H1 (cell line): ENCODE measurements around the gene NRIP3. TPM values are rescaled to one million over a fixed set of nuclear protein-coding genes. Genes with fewer than 3 reads are reported as not detected.

Source experiments
- CTCF ChIA-PET: fragments of 300-600 bp; sonication (Branson Sonifier 250); formaldehyde crosslinking; loops from one replicate; lab custom pipeline; 2021; ENCODE audit not compliant: partially characterized antibody; lab: Charles Lee
- POLR2A ChIA-PET: fragments of 300-600 bp; sonication (Branson Sonifier 250); formaldehyde crosslinking; loops from one replicate; lab custom pipeline; 2021; ENCODE audit warnings: inconsistent platforms; ENCODE audit not compliant: partially characterized antibody; lab: Charles Lee
- DNase-seq, 2 experiments: peaks; one replicate each; pipeline versions ENCODE4 v3.0.0 to v3.0.0-alpha.2; 2010 to 2022; ENCODE audit warnings: low spot score in 2 of 2, low read depth in 1 of 2, mixed read lengths in 1 of 2
- FAIRE-seq: peaks from 2 replicates; lab custom pipeline; 2011; peaks lifted over from hg19 to GRCh38; lab: Jason Lieb, UNC
- H2AFZ ChIP-seq: 2 replicates; pipeline ENCODE4 v1.8.1; 2012; ENCODE audit warnings: low read length, inconsistent platforms
- H2AK5ac ChIP-seq: 2 replicates; pipeline ENCODE4 v1.6.1; 2013; ENCODE audit warnings: low read depth, low read length
- H2BK120ac ChIP-seq: replicated peaks from 2 replicates; pipeline ENCODE3; 2013; ENCODE audit warnings: low read depth, low read length, inconsistent platforms
- H2BK12ac ChIP-seq: 2 replicates; pipeline ENCODE4 v1.6.1; 2013; ENCODE audit warnings: low read depth, low read length
- H2BK15ac ChIP-seq: 2 replicates; pipeline ENCODE4 v1.6.1; 2013; ENCODE audit warnings: low read length
- H2BK20ac ChIP-seq: 2 replicates; pipeline ENCODE4 v1.6.1; 2013; ENCODE audit warnings: low read length
- H2BK5ac ChIP-seq: 2 replicates; pipeline ENCODE4 v1.6.1; 2013; ENCODE audit warnings: low read depth, low read length
- H3K14ac ChIP-seq: 2 replicates; pipeline ENCODE4 v1.6.1; 2013; ENCODE audit warnings: inconsistent platforms; ENCODE audit not compliant: insufficient read length
- H3K18ac ChIP-seq: 2 replicates; pipeline ENCODE4 v1.6.1; 2013; ENCODE audit warnings: low read length; ENCODE audit errors: extremely low read depth
- H3K23ac ChIP-seq: 2 replicates; pipeline ENCODE4 v1.6.1; 2013; ENCODE audit warnings: inconsistent platforms; ENCODE audit not compliant: insufficient read length
- H3K23me2 ChIP-seq: 2 replicates; pipeline ENCODE4 v1.6.1; 2013; ENCODE audit warnings: low read depth, low read length
- H3K27ac ChIP-seq: 2 replicates; pipeline ENCODE4 v1.6.1; 2011; ENCODE audit warnings: low read depth, low read length, inconsistent platforms
- H3K27me3 ChIP-seq, 4 experiments: replicated peaks in 1 of 4; 1 replicate in 1 of 4; 2 replicates in 3 of 4; pipeline versions ENCODE4 v1.6.1 to v1.8.1; 2011 to 2013; ENCODE audit warnings: low read length in 3 of 4, mild to moderate bottlenecking in 3 of 4, inconsistent platforms in 2 of 4, mixed read lengths in 2 of 4, moderate library complexity in 1 of 4; ENCODE audit not compliant: control insufficient read depth in 3 of 4, insufficient read depth in 3 of 4; ENCODE audit errors: extremely low read depth in 1 of 4
- H3K36me3 ChIP-seq, 4 experiments: 2 replicates each; pipeline versions ENCODE4 v1.6.1 to v1.8.1; 2011 to 2013; ENCODE audit warnings: mild to moderate bottlenecking in 4 of 4, low read length in 3 of 4, moderate library complexity in 2 of 4, control low read depth in 1 of 4, inconsistent platforms in 1 of 4; ENCODE audit not compliant: insufficient read depth in 4 of 4, control insufficient read depth in 2 of 4
- H3K4ac ChIP-seq: replicated peaks from 2 replicates; pipeline ENCODE3; 2013; ENCODE audit warnings: low read length, low read depth, mixed read lengths, inconsistent platforms; ENCODE audit not compliant: insufficient read length
- H3K4me1 ChIP-seq, 4 experiments: replicated peaks in 1 of 4; 1 replicate in 1 of 4; 2 replicates in 3 of 4; pipeline versions ENCODE4 v1.6.1 to v1.8.1; 2011 to 2013; ENCODE audit warnings: low read length in 3 of 4, inconsistent platforms in 2 of 4, mixed read lengths in 1 of 4; ENCODE audit not compliant: insufficient read depth in 4 of 4, control insufficient read depth in 3 of 4
- H3K4me2 ChIP-seq, 2 experiments: 2 replicates each; pipeline versions ENCODE4 v1.6.1 to v1.8.1; 2011 to 2013; ENCODE audit warnings: low read depth in 2 of 2, low read length in 2 of 2, control low read depth in 1 of 2, inconsistent platforms in 1 of 2, mild to moderate bottlenecking in 1 of 2; ENCODE audit not compliant: insufficient read depth in 1 of 2
- H3K4me3 ChIP-seq, 4 experiments: fragments of 200-600, 300-600 bp in 1 of 4; sonication (generic), shearing (Covaris generic), sonication (Bioruptor Twin) in 1 of 4; 2 replicates each; pipeline versions ENCODE4 v1.5.1 to v1.8.1; 2011 to 2016; ENCODE audit warnings: low read length in 4 of 4, low read depth in 3 of 4, control low read depth in 2 of 4, inconsistent platforms in 2 of 4, mild to moderate bottlenecking in 2 of 4, mixed read lengths in 1 of 4, moderate library complexity in 1 of 4; ENCODE audit not compliant: insufficient read depth in 2 of 4; ENCODE audit errors: extremely low read depth in 1 of 4
- H3K56ac ChIP-seq: replicated peaks from 2 replicates; pipeline ENCODE3; 2013; ENCODE audit warnings: low read depth, mild to moderate bottlenecking, mixed read lengths, low read length, inconsistent platforms; ENCODE audit not compliant: insufficient read length
- H3K79me1 ChIP-seq: 2 replicates; pipeline ENCODE4 v1.6.1; 2013; ENCODE audit warnings: low read depth, low read length, control low read depth
- H3K79me2 ChIP-seq, 2 experiments: 2 replicates each; pipeline versions ENCODE4 v1.6.1 to v1.8.1; 2012 to 2013; ENCODE audit warnings: low read length in 2 of 2, mild to moderate bottlenecking in 2 of 2, inconsistent platforms in 1 of 2; ENCODE audit not compliant: insufficient read depth in 2 of 2, control insufficient read depth in 1 of 2
- H3K9ac ChIP-seq, 4 experiments: replicated peaks in 1 of 4; 1 replicate in 1 of 4; 2 replicates in 3 of 4; pipeline versions ENCODE4 v1.6.1 to v1.8.1; 2011 to 2013; ENCODE audit warnings: low read depth in 3 of 4, low read length in 3 of 4, control low read depth in 2 of 4, mild to moderate bottlenecking in 2 of 4, moderate library complexity in 2 of 4, inconsistent platforms in 1 of 4; ENCODE audit errors: extremely low read depth in 1 of 4
- H3K9me3 ChIP-seq, 2 experiments: 2 replicates each; pipeline versions ENCODE4 v1.6.1 to v1.8.1; 2012 to 2013; ENCODE audit warnings: mild to moderate bottlenecking in 2 of 2, moderate library complexity in 2 of 2, control low read depth in 1 of 2, inconsistent platforms in 1 of 2, low read depth in 1 of 2, low read length in 1 of 2, mixed read lengths in 1 of 2; ENCODE audit not compliant: insufficient read depth in 2 of 2
- H4K20me1 ChIP-seq, 2 experiments: replicated peaks in 1 of 2; 2 replicates each; pipeline versions ENCODE3 to v1.8.1; 2011 to 2013; ENCODE audit warnings: inconsistent platforms in 2 of 2, low read length in 2 of 2, mild to moderate bottlenecking in 1 of 2; ENCODE audit not compliant: insufficient read depth in 2 of 2, control insufficient read depth in 1 of 2
- H4K5ac ChIP-seq: 2 replicates; pipeline ENCODE4 v1.6.1; 2013; ENCODE audit warnings: low read length, low read depth, mixed read lengths, inconsistent platforms; ENCODE audit not compliant: insufficient read length
- H4K8ac ChIP-seq: 2 replicates; pipeline ENCODE4 v1.8.0; 2013; ENCODE audit warnings: mild to moderate bottlenecking, moderate library complexity, low read length, inconsistent platforms; ENCODE audit not compliant: insufficient read depth; ENCODE audit errors: extremely low read depth
- H4K91ac ChIP-seq: replicated peaks from 2 replicates; pipeline ENCODE3; 2013; ENCODE audit warnings: low read length, mixed read lengths, inconsistent platforms; ENCODE audit not compliant: insufficient read length
- BCL11A ChIP-seq, 2 experiments: IDR thresholded peaks; one replicate each; pipeline ENCODE4 v1.6.1; 2011; ENCODE audit warnings: low read depth in 2 of 2, low read length in 2 of 2, mild to moderate bottlenecking in 2 of 2
- CBX8 ChIP-seq: fragments of 300-800, 300-1000 bp; sonication (generic); IDR thresholded peaks from 2 replicates; pipeline ENCODE4 v1.7.1; 2016; ENCODE audit warnings: low read depth, low read length, borderline replicate concordance
- GABPA ChIP-seq: IDR thresholded peaks from 2 replicates; pipeline ENCODE4 v1.6.1; 2011; ENCODE audit warnings: mild to moderate bottlenecking, low read length, moderate library complexity, borderline replicate concordance; ENCODE audit not compliant: insufficient read depth
- JUND ChIP-seq: IDR thresholded peaks from 2 replicates; pipeline ENCODE4 v1.6.1; 2011; ENCODE audit warnings: mild to moderate bottlenecking, improper control_type of control experiment, low read length
- POU5F1 ChIP-seq: IDR thresholded peaks from 2 replicates; pipeline ENCODE4 v1.6.1; 2011; ENCODE audit warnings: low read depth, mild to moderate bottlenecking, low read length, moderate library complexity
- SIN3A ChIP-seq, 2 experiments: IDR thresholded peaks in 1 of 2; conservative IDR thresholded peaks in 1 of 2; 2 replicates each; pipeline ENCODE4 v1.6.1; 2011 to 2012; ENCODE audit warnings: low read length in 2 of 2, improper control_type of control experiment in 1 of 2, low read depth in 1 of 2, mild to moderate bottlenecking in 1 of 2
- SP1 ChIP-seq: IDR thresholded peaks from 2 replicates; pipeline ENCODE4 v1.6.1; 2011; ENCODE audit warnings: low read depth, low read length
- TAF1 ChIP-seq: IDR thresholded peaks from 2 replicates; pipeline ENCODE4 v1.6.1; 2011; ENCODE audit warnings: mild to moderate bottlenecking, low read depth, low read length
- TCF12 ChIP-seq: IDR thresholded peaks from 2 replicates; pipeline ENCODE4 v1.6.1; 2011; ENCODE audit warnings: low read depth, mild to moderate bottlenecking, low read length
- WGBS, 2 experiments: shearing (Covaris generic) in 1 of 2; methylation state at CpG; one replicate each; pipeline versions ENCODE4 v1.1.6 to v1.1.7; 2013 to 2015; ENCODE audit warnings: low lambda C conversion rate in 2 of 2, mixed read lengths in 2 of 2, inconsistent platforms in 1 of 2, low coverage in 1 of 2, missing lambda C conversion rate in 1 of 2; ENCODE audit not compliant: insufficient replicate concordance in 2 of 2, insufficient coverage in 1 of 2, insufficient read length in 1 of 2; ENCODE audit errors: extremely low coverage in 1 of 2, missing lambda C conversion rate in 1 of 2; 5-methylcytosine and 5-hydroxymethylcytosine counted together
- polyA plus RNA-seq, 7 experiments: library from polyadenylated mRNA; depleted of rRNA in 3 of 7; stranded (reverse) in 5 of 7; unstranded in 2 of 7; fragments of >200 nt in 5 of 7; fragments of 200-250 nt in 2 of 7; gene quantifications; 1 replicate in 5 of 7; 2 replicates in 1 of 7; 4 replicates in 1 of 7; pipeline versions ENCODE4 v1.2.1 to v1.2.3, GENCODE V29; 2011 to 2013; ENCODE audit warnings: missing spikeins in 2 of 7, mixed read lengths in 2 of 7
- total RNA-seq: library from RNA; stranded (reverse); fragmentation: NEBNext Ultra II Directional; extraction: Animal tissue kit (Norgen Biotek cat#: 25700); gene quantifications from 2 replicates; pipeline ENCODE4 v1.2.1, GENCODE V29; 2021
- TF ChIP-seq, protein P1 (sequence below): IDR thresholded peaks from 2 replicates; pipeline ENCODE4 v1.6.1; 2012; ENCODE audit warnings: inconsistent platforms
- TF ChIP-seq, protein P2 (sequence below): IDR thresholded peaks from 2 replicates; pipeline ENCODE4 v1.6.1; 2011; ENCODE audit warnings: low read length, improper control_type of control experiment

NRIP3 gene
- total and polyA plus RNA-seq, 2 of the 8 experiments (the other 6 are each of a cell fraction or from before 2014, with no cell fraction given) = 3.9 to 7.1 TPM

DNA sequence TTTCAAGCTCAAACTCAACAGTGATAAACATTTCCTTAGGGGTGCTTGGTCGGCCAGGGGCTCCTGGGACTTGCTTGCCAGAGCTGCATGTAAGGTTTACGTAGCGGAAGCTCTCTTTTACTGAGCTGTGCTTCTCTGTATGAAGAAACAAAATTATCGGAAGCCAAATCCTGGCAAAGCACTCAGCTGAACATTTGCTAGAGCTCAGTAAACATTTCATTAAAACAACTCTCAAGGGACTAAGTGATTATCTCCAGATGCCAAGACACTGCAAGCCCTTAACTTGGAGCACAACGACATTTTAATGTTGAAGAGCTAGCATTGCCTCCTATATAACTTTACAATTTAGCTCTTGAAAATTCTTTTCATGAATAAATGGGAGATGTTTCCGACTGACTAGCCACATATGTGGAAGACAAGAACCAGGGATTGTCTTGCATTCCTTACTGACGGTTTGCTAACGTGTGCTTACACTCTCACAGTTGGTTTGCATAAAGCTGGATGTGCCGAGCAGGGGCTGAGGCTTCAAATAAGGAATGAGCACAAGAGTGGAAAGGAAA lies 44.2 kb upstream of the NRIP3 start:
- no peak overlapping the region for H2BK120ac ChIP-seq
- WGBS, 2 experiments = 80% methylated on average over 9 of the region's 9 CpGs; no CpG with 5 or more reads in 1 of the 2 experiments
- H3K4me3 ChIP-seq = no peak overlapping the region
- H3K9me3 ChIP-seq = no peaks in the 10 kb centered on the region
- no peak overlapping the region for H3K23ac ChIP-seq
- H4K20me1 ChIP-seq = no peaks in the 10 kb centered on the region
- H2BK5ac ChIP-seq = no peak overlapping the region
- no peak overlapping the region for H4K8ac ChIP-seq
- no peak overlapping the region for H3K9ac ChIP-seq
- FAIRE-seq (no peak), DNase-seq (no peak)
- ChIA-PET CTCF (interaction anchor here (0.5 to 5.0 kb wide), 12 partner anchors 10 to 318 kb away, joined by 3 to 53 read pairs (median 4); no protein-coding TSS in a partner anchor), POLR2A (interaction anchor here (1.6 kb wide), 1 partner anchor 11 kb away, joined by 3 read pairs; no protein-coding TSS in a partner anchor)
- no peak overlapping the region for H3K4me2 ChIP-seq
- H3K27me3 ChIP-seq = no peaks in the 10 kb centered on the region
- H2AFZ ChIP-seq = peak overlapping the region; percentile 24; the same call in 1 of the 2 replicates
- no peak overlapping the region for H3K56ac ChIP-seq
- no peak overlapping the region for H4K5ac ChIP-seq
- H2BK12ac ChIP-seq = no peak overlapping the region
- no peak overlapping the region for H2BK20ac ChIP-seq
- no peak overlapping the region for H3K4ac ChIP-seq
- no peak overlapping the region for H3K14ac ChIP-seq
- H3K23me2 ChIP-seq = peaks cover 2% of the 10 kb centered on the region; the same call in 1 of the 2 replicates
- no peaks in the 10 kb centered on the region for H3K79me2 ChIP-seq
- H3K79me1 ChIP-seq = no peaks in the 10 kb centered on the region
- no peak overlapping the region for H3K27ac ChIP-seq
- H2AK5ac ChIP-seq = no peak overlapping the region
- H4K91ac ChIP-seq = no peak overlapping the region
- H3K4me1 ChIP-seq = peaks cover 0 to 10% (median 2%) of the 10 kb centered on the region in 4 experiments; a peak in 5 of 7 replicates
- H3K18ac ChIP-seq = no peak overlapping the region
- H3K36me3 ChIP-seq = no peaks in the 10 kb centered on the region
- H2BK15ac ChIP-seq = no peak overlapping the region
- no peak for TF ChIP-seq GABPA
- TF ChIP-seq, protein P1, sequence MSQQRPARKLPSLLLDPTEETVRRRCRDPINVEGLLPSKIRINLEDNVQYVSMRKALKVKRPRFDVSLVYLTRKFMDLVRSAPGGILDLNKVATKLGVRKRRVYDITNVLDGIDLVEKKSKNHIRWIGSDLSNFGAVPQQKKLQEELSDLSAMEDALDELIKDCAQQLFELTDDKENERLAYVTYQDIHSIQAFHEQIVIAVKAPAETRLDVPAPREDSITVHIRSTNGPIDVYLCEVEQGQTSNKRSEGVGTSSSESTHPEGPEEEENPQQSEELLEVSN = no peak
- no peak for TF ChIP-seq JUND
- no peak for TF ChIP-seq BCL11A (IDR thresholded peaks at IDR 0.05; ENCODE audit: low read depth in 2 of 2, low read length in 2 of 2)
- no peak for TF ChIP-seq TCF12
- TF ChIP-seq TAF1 = no peak
- TF ChIP-seq POU5F1 = no peak
- TF ChIP-seq CBX8 = no peak
- TF ChIP-seq SP1 = no peak
- TF ChIP-seq, protein P2, sequence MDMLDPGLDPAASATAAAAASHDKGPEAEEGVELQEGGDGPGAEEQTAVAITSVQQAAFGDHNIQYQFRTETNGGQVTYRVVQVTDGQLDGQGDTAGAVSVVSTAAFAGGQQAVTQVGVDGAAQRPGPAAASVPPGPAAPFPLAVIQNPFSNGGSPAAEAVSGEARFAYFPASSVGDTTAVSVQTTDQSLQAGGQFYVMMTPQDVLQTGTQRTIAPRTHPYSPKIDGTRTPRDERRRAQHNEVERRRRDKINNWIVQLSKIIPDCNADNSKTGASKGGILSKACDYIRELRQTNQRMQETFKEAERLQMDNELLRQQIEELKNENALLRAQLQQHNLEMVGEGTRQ = no peak
- no peak for TF ChIP-seq SIN3A (conservative IDR thresholded peaks at IDR 0.05 in 1 of 2, IDR thresholded peaks at IDR 0.05 in 1 of 2; ENCODE audit: low read depth in 1 of 2, low read length in 2 of 2)
